AG10803 (cell line): ENCODE measurements around the gene RAD17.
"Not testable (repeated sequence)": the region's sequence is repeated elsewhere in the genome, so short reads cannot be mapped to it uniquely, and the experiment has no call there.

Source experiments
- DNase-seq: peaks from one replicate; pipeline ENCODE4 v3.0.0; 2010; ENCODE audit warnings: low read depth
- H3K4me3 ChIP-seq: 2 replicates; pipeline ENCODE4 v1.5.1; 2011; ENCODE audit warnings: mild to moderate bottlenecking, low read length, control low read depth
- TF ChIP-seq, protein P1 (sequence below): conservative IDR thresholded peaks from 2 replicates; pipeline ENCODE4 v1.5.1; 2011; ENCODE audit warnings: mild to moderate bottlenecking, low read length, control low read depth, inconsistent platforms

RAD17 gene, protein sequence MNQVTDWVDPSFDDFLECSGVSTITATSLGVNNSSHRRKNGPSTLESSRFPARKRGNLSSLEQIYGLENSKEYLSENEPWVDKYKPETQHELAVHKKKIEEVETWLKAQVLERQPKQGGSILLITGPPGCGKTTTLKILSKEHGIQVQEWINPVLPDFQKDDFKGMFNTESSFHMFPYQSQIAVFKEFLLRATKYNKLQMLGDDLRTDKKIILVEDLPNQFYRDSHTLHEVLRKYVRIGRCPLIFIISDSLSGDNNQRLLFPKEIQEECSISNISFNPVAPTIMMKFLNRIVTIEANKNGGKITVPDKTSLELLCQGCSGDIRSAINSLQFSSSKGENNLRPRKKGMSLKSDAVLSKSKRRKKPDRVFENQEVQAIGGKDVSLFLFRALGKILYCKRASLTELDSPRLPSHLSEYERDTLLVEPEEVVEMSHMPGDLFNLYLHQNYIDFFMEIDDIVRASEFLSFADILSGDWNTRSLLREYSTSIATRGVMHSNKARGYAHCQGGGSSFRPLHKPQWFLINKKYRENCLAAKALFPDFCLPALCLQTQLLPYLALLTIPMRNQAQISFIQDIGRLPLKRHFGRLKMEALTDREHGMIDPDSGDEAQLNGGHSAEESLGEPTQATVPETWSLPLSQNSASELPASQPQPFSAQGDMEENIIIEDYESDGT

DNA sequence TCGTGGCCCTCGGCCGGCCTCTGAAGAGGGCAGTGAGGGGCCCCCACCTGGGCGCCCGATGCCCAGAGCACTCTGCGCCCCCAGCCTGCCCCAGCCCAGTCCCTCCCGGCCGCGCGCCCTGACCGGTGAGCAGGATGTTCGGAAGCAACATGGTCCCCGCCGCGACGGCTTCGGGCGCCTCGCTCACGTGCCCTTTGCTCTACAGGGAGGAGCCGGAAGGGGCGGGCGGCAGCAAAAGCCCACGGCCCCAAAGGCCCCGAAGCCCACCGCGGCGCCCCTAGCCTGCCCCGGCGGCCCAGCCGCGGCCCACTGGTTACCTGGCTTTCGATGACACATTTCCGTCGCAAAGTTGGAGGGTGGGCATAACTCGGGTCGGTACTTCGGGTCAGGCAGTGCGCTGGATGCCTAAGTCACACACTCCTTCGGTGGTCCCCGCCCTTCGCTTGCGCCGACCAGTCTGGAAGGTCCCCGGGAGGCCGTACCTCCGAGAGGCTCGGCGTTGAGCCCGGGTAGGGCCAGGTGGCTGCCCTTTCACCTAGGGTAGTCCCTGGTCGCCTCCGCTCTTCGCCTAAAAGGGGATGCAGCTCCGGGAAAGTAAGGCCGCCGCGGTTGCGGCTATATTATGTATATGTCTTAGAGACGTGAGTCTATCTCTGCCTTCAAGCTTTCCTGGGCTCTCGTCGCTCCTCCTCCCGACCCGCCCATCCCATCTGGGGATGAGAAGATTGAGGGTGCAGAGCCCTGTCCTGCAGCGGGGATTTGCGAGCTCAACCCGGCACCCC is at the start of gene RAD17, which contains the start of the genes AK6 and TAF9:
Gene RAD17 (plus strand): TSS at position 479 of the 782 bp plus-strand sequence. CDS start 2,391 bp downstream, outside the sequence.
Gene AK6 (minus strand): TSS at position 181 of the 782 bp plus-strand sequence. CDS start 30 bp downstream, at position 151.
Gene TAF9 (minus strand): TSS at position 181 of the 782 bp plus-strand sequence. CDS start 3,783 bp downstream, outside the sequence.
- peak within 1 kb of the TSS; percentile 96 for H3K4me3 ChIP-seq
- TF ChIP-seq, protein P1, sequence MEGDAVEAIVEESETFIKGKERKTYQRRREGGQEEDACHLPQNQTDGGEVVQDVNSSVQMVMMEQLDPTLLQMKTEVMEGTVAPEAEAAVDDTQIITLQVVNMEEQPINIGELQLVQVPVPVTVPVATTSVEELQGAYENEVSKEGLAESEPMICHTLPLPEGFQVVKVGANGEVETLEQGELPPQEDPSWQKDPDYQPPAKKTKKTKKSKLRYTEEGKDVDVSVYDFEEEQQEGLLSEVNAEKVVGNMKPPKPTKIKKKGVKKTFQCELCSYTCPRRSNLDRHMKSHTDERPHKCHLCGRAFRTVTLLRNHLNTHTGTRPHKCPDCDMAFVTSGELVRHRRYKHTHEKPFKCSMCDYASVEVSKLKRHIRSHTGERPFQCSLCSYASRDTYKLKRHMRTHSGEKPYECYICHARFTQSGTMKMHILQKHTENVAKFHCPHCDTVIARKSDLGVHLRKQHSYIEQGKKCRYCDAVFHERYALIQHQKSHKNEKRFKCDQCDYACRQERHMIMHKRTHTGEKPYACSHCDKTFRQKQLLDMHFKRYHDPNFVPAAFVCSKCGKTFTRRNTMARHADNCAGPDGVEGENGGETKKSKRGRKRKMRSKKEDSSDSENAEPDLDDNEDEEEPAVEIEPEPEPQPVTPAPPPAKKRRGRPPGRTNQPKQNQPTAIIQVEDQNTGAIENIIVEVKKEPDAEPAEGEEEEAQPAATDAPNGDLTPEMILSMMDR, result no peak
- peak; percentile 89 for DNase-seq

DNA sequence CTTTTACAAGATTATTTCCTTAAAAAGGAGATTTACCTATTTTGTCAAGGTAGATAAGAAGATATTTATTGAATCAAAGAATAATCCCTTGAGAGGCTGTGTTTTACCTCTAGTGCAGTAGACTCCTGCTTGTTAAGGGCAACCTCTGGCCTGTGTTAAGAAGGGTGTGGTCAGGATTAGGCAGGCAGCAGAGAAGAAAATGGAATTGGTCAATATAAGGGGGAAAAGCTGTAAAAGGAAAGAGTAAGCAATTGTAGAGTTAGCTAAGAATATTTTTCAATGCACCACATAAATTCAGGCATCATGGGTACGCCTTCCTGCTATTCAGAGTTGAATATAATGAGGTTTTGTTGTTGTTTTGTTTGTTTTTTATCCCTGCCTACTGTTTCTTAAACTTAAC is 43.3 kb upstream of the RAD17 start:
- TF ChIP-seq, protein P1, result no peak
- H3K4me3 ChIP-seq, result no peak overlapping the region
- DNase-seq, result no peak

DNA sequence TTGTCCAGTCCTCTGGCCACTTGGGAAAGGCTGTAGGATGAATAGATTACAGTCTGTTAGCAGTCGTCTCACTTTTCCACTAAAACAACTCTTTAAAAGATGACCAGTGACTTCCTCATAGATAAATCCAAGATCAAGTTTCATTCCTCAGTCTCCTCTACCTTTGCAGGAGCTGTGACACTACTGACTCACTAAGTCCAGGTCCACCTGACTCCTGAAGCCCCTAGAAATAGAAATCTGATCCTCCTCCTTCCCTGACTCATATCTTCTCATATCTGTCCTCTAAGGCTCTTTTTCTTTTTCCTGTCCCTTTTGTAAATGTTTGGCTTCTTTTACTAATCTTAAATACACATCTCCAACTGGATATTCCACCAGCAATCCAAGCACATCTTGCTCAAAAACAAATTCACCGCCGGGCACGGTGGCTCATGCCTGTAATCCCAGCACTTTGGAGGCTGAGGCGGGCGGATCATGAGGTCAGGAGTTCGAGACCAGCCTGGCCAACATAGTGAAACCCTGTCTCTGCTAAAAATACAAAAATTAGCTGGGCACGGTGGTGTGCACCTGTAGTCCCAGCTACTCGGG is 39.6 kb upstream of the RAD17 start:
- H3K4me3 ChIP-seq, result no peak overlapping the region
- TF ChIP-seq, protein P1, result no peak
- no peak for DNase-seq

DNA sequence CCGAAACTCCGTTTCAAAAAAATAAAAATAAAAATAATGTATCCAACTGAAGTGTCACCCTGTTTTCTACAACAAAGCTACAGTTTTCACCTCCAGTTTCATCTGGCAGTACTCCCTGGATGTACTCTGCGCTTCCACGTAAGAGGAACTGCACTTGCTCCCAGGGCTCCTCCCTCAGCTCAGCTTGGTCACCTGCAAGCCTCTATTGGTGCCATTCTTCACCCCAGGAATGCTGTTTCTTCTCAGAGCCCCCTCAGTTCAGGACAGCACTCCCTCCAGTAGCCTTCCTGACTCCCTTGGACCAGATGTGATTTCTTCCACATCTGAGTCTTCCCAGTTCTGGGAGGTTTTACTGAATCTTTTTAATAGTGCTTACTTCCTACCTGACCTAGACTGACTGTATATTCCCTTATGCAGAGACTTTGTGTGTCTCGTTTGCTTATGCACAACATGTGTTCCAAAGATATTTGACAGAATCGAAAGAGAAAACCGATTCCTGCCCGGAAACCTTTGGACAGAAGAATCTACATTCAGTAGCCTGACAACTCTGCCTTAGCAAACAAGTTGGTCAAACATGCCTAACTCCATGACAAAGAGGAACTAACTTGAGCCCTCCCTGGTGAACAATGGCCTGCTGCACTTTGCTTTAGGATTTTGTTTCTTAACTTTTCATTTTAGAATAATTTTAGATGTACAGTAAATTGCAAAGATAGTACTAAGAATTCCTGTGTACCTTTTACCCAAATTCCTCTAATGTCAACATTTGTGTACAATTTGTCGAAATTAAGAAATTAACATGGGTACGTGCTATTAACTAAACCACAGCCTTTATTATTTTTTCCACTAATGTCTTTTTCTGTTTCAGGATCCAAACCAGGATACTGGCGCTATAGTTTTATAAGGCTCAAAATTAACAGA is 37.8 kb upstream of the RAD17 start:
- DNase-seq, result no peak
- H3K4me3 ChIP-seq, result peak overlapping the region; percentile 88
- TF ChIP-seq, protein P1, result no peak

DNA sequence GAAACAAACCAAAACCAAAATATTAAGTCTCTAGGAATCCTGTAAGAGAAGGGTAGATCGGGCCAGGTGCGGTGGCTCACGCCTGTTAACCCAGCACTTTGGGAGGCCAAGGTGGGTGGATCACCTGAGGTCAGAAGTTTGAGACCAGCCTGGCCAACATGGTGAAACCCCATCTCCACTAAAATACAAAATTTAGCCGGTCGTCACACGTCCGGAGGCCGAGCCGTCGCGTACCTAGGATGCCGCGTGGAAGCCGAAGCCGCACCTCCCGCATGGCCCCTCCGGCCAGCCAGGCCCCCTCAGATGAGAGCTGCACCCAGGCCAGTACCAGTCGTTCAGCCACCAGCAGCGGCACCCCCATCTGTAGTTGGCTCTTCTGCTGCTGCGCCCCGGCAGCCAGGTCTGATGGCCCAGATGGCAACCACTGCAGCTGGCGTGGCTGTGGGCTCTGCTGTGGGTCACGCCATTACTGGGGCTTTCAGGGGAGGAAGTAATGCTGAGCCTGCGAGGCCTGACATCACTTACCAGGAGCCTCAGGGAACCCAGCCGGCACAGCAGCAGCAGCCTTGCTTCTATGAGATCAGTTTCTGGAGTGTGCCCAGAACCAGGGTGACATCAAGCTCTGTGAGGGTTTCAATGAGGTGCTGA is 35.8 kb upstream of the RAD17 start:
- not testable (repeated sequence) for H3K4me3 ChIP-seq, DNase-seq

DNA sequence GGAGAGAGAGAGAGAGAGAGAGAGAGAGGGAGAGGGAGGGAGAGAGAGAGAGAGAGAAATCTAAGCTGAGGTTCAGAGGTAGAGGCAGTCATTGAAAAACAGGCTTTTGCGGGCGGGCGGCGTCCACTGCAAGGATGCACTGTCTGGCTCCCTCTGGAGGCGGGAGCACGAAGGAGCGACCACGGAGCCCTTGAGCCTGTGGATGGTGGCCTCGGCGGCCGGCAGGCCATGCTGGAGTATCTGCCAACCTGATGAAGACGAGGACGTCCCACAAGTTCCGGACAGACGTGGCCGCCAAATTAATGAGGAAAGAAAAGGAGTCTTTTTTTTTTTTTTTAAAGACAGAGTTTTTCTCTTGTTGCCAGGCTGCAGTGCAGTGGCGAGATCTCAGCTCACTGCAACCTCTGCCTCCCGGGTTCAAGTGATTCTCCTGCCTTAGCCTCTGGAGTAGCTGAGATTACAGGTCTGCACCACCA is 34.8 kb upstream of the RAD17 start:
- DNase-seq, result peak; percentile 80
- no peak overlapping the region for H3K4me3 ChIP-seq
- TF ChIP-seq, protein P1, result peak; percentile 78
